Activated CD4-positive, CD25-positive, alpha-beta regulatory T cell treated with anti-CD3 and anti-CD28 coated beads, Interleukin-2, amount 50 U/mL, for 24 hours (primary cell): ENCODE results near the gene MTERF4.
A peak's percentile ranks its signal among the peaks of the same experiment; 100 is the strongest.

Source experiments
- ATAC-seq, 2 donors: fragments of 150-1000 bp; cut with Tn5 transposase; one replicate each; pipeline ENCODE4 v1.10.0; 2021; ENCODE audit warnings: mild to moderate bottlenecking in 1 of 2, moderate library complexity in 1 of 2

Gene MTERF4

GRCh38 chr2:241102239-241102803, at the start of gene MTERF4:
Gene MTERF4, minus strand, starts transcription at chr2:241102287. Its CDS starts 14 bp downstream, at chr2:241102273.
- ATAC-seq, result peak; percentile 99

DNA sequence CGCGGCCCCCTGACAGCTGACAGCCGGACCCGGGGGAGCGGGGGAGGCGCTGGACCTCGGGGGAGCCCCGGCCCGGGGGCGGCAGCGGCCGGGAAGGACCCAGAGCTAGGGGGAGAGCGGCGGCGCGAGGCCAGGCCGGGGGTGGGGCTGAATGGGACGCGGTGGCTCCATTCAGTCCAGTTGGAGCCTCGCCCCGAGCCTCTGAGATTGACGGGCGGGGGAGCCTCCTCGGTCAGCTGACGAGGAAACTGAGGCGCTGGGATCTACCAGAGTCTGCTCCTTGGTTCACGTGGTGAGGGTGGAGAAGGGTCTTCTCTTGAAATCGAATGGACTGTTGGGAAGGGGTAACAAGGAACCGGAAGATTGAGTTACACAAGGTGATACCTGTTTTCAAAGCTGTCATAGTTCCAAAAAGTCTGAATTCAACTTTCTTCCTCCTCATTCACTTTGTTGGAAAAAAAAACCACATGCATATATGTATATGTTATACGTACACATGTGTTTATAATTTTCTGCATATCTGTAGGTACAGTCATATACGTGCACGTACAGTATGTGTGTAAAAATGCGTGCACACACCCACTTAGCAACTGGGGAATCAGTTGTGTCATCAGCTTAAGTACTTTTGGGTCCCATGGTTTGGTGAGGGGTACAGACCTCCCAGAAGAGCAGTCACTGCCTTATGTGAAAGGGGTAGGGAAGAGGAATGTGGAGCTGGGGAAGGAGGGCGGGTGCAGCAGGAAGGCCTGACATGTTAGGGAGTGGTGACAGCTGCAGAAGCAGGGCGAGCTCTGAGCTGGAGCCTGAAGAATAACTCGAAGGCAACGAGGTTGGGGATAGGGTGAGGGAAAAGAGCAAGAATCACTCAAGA, 48.8 kb upstream of the MTERF4 start:
- no peak for ATAC-seq

DNA sequence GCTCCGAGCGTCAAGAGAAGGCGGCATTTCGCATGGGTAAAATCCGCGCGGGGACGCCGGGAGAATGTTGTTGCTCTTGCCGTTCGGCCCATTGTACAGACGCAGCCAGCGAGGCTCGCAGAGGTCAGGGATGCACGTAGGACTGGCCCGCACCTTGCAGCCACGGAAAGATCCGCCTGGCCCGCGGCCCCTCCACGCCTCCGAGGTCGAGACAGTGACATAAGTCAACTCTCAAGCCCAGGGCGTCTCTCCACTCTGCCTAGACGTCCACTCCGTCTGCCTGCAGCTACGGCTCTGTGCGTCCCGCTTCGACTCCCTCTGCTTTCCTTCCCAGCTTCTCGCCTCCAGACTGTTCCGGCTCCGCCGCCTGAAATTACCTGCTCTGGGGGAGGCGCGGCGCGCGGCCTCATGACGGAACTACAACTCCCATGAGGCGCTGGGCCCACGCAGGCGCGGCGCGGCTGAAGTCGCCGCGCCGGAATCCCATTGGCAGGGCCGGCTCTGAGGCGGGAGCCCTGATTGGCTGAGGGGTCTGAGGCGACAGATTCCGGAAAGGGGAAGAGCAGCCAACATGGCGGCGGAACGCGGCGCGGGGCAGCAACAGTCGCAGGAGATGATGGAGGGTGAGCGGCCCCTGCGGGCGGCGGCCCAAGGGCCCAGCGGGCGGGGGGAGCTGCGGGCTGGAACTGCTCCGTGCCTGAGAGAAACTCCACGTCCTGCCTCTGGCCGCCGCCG, 48.0 kb upstream of the MTERF4 start, which contains the start of gene PPP1R7:
Gene PPP1R7 (plus strand): TSS at position 543 of the 735 bp plus-strand sequence. CDS start 29 bp downstream, at position 572.
- ATAC-seq, result peak; percentile 79 to 83

GRCh38 chr2:241149675-241149924, 47.5 kb upstream of the MTERF4 start:
- peak in 1 of 2 donors; percentile 4 for ATAC-seq

DNA sequence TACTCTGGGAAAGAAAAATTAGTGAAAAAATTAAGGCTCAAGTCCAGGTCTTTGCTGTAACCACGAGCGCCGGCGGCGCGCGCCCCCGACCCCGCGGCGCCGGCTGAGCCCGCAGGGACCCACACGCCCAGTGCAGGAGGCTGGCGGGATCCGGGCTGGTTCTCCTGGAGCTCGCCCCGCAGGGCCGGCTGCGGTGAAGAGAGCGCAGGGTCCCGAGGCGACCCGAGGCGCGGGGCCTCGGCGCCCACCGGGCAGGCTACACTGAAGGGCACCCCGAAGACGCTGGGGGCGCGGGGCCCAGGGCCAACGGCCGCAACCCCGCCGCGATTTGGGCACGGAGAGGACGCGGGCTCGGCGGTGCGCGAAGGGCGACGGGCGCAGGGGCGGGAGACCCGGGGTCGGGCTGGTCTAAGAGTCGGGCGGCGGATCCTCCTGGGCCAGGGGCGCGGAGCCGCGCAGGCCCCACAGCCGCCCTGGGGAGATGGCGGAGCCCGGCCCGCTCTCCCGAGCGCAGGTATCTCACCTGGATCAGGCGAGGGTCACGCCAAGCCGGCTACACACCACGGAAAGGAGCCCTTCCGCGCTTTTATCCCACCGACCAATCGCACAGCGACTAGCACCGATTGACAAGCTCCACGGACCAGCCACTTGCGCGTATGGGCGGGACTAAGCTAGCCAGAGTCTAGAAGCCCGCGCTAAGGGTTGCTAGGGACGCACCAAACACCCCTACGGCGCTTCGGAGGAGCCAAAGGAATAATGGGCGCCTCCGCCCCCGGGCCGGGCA, 47.0 kb upstream of the MTERF4 start, which contains the start of gene PASK:
Gene PASK (minus strand): TSS at position 582 of the 784 bp plus-strand sequence. CDS start 6,440 bp downstream, outside the sequence.
- peak; percentile 86 to 91 for ATAC-seq

- no peak for ATAC-seq
Observed at GRCh38 chr2:241148239-241148638, 46.2 kb upstream of the MTERF4 start.

DNA sequence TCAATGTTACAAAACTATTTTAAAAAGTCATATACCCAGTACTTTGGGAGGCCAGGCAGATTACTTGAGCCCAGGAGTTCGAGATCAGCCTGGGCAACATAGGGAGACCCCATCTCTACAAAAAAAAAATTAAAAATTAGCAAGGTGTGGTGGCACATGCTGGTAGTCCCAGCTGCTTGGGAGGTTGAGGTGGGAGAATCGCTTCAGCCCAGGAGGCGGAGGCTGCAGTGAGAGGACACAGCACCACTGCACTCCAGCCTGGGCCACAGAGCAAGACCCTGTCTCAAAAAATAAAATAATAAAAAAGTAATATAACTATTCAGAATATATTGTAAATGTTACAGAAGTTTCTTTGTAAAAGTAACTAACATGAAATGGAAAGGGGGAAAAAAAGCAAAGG, 45.2 kb upstream of the MTERF4 start:
- ATAC-seq, result no peak

GRCh38 chr2:241146286-241146685, 44.2 kb upstream of the MTERF4 start:
- no peak for ATAC-seq

DNA sequence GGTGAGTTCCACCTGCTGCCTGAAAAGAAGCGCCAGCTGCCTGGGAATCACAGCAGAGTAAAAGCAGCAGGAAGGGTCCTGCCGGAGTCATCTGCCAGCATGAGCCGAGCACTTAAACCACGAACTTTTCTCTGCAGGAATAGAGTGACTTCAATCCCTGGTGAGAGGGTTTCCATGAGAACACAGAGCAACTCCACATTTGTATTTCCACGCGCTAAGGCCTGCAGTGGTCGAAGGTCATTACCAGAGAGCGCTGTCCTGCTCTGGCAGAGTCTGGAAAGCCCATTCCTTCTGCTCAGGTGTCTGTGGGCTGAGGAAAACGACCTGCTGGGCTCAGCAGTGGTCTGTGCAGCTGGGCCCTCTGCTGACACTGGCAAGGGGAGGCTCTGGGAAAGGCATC, 40.5 kb upstream of the MTERF4 start:
- no peak for ATAC-seq

GRCh38 chr2:241142063-241142462, 40.0 kb upstream of the MTERF4 start:
- ATAC-seq, result no peak

GRCh38 chr2:241141214-241141770, 39.2 kb upstream of the MTERF4 start:
- no peak for ATAC-seq

DNA sequence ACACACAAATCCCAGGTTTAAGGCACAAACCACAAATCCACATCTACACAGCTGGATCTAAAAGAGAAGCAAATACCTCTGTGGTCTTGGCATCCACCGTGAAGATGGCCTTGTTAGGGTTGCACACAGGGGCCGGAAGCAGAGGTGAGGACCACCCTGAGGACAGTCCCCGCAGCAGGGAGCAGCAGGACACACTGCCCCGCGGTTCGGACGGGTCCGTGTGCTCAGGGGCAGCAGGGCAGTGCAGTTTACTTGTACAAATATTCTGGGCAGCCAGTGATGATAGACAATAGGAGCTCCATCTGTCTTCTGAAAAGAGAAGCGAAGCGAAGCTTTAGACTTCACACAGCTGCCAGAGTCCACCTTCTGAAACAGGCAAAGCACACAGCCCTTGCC, 38.4 kb upstream of the MTERF4 start:
- no peak for ATAC-seq

DNA sequence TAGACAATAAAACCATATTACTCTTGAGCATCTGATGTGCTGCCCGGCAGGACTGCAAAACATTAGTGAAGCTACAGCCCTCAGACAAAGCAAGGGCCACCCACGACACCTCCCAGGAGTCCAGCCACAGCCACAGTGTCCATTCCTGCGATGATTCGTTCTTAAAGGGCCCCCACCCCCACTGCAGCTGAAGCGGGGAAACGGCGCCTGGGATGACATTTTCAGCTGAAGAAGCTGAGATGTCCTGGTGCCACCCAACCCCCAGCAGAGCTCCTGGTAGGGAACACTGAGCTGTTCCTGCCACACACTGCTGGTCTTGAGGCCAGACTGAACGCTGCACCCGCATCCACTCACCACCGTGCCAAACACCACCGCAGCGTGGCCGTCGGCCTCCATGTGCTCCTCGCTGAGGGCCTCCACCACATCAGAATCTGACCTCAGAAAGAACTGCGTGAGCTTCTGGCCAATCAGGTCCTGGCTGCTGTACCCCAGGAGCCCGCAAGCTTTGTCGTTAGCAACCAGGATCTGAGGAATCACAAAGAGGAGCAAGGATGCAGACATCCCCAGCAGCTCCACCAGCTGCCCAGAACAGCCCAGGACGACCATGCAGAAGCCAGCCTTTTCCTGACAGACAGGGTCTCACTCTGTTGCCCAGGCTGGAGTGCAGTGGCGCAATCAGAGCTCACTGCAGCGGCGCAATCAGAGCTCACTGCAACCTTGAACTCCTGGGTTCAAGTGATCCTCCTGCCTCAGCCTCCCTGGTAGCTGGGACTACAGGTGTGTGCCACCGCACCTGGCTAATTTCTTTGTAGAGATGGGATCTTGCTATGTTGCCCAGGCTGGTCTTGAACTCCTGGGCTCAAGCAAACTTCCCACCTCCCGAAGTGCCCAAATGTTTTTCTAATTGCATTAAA, 37.7 kb upstream of the MTERF4 start:
- ATAC-seq, result no peak

DNA sequence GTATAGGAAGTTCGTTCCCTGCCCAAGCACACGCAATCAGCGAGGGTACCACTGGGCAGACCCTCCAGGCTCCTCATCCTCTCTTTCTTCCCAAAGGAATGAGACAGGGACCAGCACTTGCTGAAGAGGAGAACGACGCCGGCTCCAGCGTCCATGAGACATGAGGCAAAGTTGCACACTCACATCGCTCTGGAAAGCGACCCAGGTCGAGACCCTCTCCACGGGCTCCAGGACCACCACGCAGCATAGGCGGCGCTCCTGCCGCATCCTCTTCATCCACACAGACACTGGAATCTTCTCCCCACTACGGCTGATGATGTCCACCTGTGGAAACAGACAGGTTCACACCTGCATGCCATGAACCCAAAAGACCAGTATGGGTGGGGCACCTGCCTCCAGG, 36.4 kb upstream of the MTERF4 start:
- no peak for ATAC-seq

- no peak for ATAC-seq
Observed at GRCh38 chr2:241137276-241138190, 35.4 kb upstream of the MTERF4 start.

- no peak for ATAC-seq
Observed at GRCh38 chr2:241136661-241137260, 34.7 kb upstream of the MTERF4 start.

- ATAC-seq, result no peak
Observed at GRCh38 chr2:241136191-241136590, 34.1 kb upstream of the MTERF4 start.

DNA sequence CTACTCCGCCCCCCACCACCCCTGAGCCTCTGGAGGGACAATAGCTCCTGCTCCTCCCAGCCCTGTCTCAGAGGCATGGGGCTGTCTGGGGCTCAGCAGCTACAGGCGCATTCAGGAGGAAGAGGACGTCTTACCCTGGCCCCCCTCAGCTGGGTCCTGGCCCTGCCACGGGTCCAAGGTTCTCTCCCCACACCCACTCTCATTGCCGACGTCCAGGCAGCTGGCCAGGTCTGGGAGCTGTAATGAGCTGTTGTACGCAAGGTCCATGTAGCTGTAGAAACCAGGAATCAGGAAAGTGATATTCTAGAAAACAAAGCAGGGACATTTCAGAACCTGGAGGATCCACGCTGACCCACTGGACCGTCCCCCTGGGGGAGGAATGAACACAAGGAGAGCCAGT, 33.6 kb upstream of the MTERF4 start:
- ATAC-seq, result no peak

DNA sequence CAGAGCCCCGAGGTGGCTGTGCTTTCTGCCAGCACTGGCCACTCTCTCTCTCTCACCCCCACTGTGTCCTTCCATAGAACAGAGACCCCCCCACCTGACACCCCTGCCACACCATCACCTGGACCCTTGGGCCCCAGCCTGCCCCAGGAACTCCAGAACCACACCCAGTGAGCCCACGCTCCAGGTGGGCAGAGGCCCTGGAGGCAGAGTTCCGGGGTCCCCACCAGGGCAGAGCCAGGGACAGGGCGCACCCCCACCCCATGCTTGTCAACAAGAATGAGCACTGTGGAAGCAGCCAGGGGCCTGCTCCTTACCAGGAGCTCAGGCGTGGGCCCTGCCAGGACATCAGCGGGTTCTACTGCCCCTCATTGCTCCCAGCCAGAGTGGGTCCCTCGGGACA, 32.6 kb upstream of the MTERF4 start:
- no peak for ATAC-seq

GRCh38 chr2:241133436-241133820, 31.3 kb upstream of the MTERF4 start:
- ATAC-seq, result no peak
